ENCODE measurements around the gene TAC4.

Gene TAC4

GRCh38 chr17:49872754-49873377, 25.0 kb upstream of the TAC4 start:
- DNase-seq: no peak

GRCh38 chr17:49871211-49871610, 23.3 kb upstream of the TAC4 start:
- no peak for DNase-seq

- no peak for DNase-seq
These were observed 22.4 kb upstream of the TAC4 start for GRCh38 chr17:49870298-49870697.

GRCh38 chr17:49869038-49869374, 21.1 kb upstream of the TAC4 start:
- no peak for DNase-seq

- DNase-seq: no peak
These were observed 19.1 kb upstream of the TAC4 start for GRCh38 chr17:49866882-49867413.

- no peak for DNase-seq
These were observed 18.1 kb upstream of the TAC4 start for GRCh38 chr17:49866019-49866380.

GRCh38 chr17:49862781-49863331, 15.0 kb upstream of the TAC4 start:
- no peak for DNase-seq

- DNase-seq: peak; percentile 63
These were observed 13.4 kb upstream of the TAC4 start for GRCh38 chr17:49861150-49861884.

GRCh38 chr17:49859991-49860953, 12.4 kb upstream of the TAC4 start:
- no peak for DNase-seq

- DNase-seq: no peak
These were observed 10.9 kb upstream of the TAC4 start for GRCh38 chr17:49858796-49859195.

- no peak for DNase-seq
These were observed 6.3 kb upstream of the TAC4 start for GRCh38 chr17:49854126-49854525.

GRCh38 chr17:49853470-49854015, 5.7 kb upstream of the TAC4 start:
- no peak for DNase-seq

GRCh38 chr17:49851387-49852291, 3.8 kb upstream of the TAC4 start:
- peak; percentile 73 for DNase-seq

- peak; percentile 25 for DNase-seq
These were observed 3.0 kb upstream of the TAC4 start for GRCh38 chr17:49850772-49851386.

- no peak for DNase-seq
These were observed 2.3 kb upstream of the TAC4 start for GRCh38 chr17:49850218-49850610.

- DNase-seq: no peak
These were observed 870 bp upstream of the TAC4 start for GRCh38 chr17:49848739-49849138.

GRCh38 chr17:49846938-49847712, 744 bp downstream of the TAC4 start:
- DNase-seq: no peak

- no peak for DNase-seq
These were observed 2.5 kb downstream of the TAC4 start for GRCh38 chr17:49845321-49845720.

GRCh38 chr17:49843774-49844350, 4.0 kb downstream of the TAC4 start:
- no peak for DNase-seq

- DNase-seq: no peak
These were observed 5.0 kb downstream of the TAC4 start for GRCh38 chr17:49842846-49843245.

All from EL (cell line).